Testis (tissue), 2 donors: ENCODE data around the gene MYBPH.

Experiments used
- CTCF ChIP-seq, 3 experiments: fragments of 450-650 bp in 2 of 3; fragments of 200-600 bp in 1 of 3; sonication (generic) in 1 of 3; IDR thresholded peaks; one replicate each; pipeline ENCODE4 v1.5.1; 2016 to 2019; ENCODE audit warnings: antibody characterized with exemption in 3 of 3, mild to moderate bottlenecking in 2 of 3, moderate library complexity in 1 of 3
- POLR2A ChIP-seq: fragments of 450-650 bp; IDR thresholded peaks from one replicate; pipeline ENCODE4 v1.6.1; 2017; ENCODE audit warnings: antibody characterized with exemption, mild to moderate bottlenecking, moderate library complexity

- TF ChIP-seq CTCF (IDR thresholded peaks at IDR 0.05), result no peak
- no peak for TF ChIP-seq POLR2A
Observed at GRCh38 chr1:203178821-203179666, 3.4 kb upstream of the MYBPH start.
